Activated CD4-positive, alpha-beta T cell treated with anti-CD3 and anti-CD28 coated beads, Interleukin-10, Interleukin-2, amounts not matched to agents 100 ng/mL and 50 ng/mL, durations not matched to agents 16 hours and 8 hours (primary cell): Measurements from ENCODE around the gene YIF1A.
"Not testable (repeated sequence)": the region's sequence is repeated elsewhere in the genome, so short reads cannot be mapped to it uniquely, and the experiment has no call there.

ENCODE experiments used
- DNase-seq: peaks from one replicate; pipeline ENCODE4 v3.0.0-alpha.2; 2020

The YIF1A gene

DNA sequence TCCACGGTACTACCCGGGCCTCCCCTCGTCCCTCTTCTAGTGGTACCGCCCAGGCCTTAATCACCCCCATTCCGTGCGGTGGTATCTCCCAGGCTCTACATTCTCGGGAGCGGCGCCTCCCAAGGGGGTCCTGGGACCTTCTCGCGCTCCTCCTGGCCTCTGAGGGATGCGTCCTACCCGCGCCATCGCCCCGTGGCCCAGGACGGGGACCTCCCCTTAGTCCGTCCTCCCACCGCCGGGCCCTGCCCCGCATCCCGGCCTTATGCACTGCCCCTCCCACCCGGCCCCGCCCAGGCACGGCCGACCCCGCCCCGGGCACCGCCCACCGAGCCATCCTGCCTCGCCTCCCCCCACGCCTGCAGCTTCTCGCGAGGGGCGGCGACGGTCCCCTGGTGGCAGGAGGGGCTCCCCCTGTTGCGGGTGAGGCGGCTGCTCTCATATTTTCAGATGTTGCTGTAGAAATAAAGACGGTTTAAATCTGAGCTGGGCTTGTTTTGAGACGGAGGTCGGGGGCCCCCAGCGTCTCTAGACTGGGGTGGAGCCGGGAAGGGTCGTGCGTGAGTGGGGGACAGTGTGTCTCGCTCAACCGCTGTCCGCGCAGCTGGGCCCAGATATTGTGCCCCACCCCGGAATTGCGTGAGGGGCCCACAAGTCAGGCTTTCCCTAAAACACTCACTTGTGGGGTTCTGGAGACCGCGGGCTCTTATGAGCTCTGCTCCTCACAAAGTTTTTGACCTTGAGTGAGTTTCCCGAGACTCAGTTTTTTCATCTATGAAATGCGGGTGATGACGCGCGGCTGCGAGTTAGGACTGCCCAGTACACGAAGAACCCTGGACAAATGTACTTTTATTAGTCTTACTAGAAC is 21.3 kb downstream of the YIF1A start:
- DNase-seq, result peak; percentile 91

DNA sequence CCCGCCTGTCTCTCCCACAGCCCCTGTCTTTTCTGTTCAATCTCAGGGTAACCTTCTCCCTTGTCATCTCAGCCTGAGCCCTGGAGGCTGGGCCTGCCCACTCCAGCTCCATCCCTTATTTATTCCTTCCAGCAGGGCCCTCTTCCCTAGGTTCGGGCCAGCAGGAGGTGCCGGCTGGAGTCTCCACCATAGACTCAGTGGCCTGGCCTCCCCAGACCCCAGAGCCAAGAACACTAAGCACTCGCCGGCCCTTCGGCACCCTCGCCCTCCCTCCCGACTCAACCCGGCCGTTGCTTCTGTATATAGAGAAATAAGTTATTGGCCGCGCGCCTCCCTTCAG is 21.9 kb downstream of the YIF1A start:
- DNase-seq, result no peak

- no peak for DNase-seq
These were observed 22.4 kb downstream of the YIF1A start for GRCh38 chr11:66266378-66267038.

DNA sequence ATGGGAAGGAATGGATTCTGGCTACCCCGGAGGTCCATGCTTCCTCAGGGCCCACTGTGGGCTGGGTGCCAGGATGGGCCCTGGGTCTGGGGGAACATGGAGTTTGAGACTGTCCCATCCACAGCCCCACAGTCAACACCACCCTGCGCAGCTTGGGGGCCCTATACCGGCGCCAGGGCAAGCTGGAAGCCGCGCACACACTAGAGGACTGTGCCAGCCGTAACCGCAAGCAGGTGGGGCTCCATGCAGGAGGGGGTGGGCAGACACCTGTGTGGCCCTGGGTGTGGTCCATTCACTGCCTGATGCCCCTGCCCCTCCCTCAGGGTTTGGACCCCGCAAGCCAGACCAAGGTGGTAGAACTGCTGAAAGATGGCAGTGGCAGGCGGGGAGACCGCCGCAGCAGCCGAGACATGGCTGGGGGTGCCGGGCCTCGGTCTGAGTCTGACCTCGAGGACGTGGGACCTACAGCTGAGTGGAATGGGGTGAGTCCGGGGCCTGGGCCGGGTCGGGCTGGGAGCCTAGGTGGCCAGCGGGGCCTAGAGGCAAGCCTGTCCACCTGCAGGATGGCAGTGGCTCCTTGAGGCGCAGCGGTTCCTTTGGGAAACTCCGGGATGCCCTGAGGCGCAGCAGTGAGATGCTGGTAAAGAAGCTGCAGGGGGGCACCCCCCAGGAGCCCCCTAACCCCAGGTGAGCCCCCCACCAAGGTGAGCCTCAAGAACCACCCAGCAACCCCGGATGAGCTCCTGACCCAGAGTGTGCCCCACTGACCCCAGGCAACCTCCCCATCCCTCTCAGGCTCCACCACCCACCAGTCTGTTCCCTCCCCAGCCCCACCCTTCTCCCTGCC is 23.2 kb downstream of the YIF1A start:
- no peak for DNase-seq

DNA sequence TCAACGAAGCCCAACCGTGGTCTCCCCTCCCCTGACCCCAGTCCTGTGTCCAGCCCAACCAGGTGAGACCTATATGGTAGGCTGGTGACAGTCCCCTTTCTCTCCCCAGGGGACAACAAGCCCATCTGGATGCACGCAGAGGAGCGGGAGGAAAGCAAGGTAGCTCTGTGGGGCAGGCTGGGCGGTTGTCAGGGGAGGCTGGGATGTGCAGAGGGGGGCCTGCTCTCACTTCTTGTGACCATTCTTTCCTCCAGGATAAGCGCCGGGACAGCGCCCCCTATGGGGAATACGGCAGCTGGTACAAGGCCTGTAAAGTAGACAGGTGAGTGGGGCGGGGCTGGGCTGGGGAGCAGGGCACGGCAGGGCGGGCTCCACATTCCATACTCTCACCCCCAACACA is 24.0 kb downstream of the YIF1A start:
- DNase-seq, result peak; percentile 55

- DNase-seq, result no peak
These were observed 24.6 kb downstream of the YIF1A start for GRCh38 chr11:66264383-66264782.

DNA sequence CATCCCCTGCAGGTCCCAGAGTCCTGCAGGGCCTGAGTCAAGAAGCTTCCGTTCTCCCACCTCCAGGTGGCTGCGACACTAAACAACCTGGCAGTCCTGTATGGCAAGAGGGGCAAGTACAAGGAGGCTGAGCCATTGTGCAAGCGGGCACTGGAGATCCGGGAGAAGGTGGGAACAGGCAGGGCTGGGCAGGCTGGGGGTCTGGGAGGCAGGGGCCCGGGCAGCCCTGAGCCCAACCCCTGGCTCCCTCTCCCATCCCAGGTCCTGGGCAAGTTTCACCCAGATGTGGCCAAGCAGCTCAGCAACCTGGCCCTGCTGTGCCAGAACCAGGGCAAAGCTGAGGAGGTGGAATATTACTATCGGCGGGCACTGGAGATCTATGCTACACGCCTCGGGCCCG is 25.2 kb downstream of the YIF1A start:
- DNase-seq, result no peak

GRCh38 chr11:66263231-66263630 is 25.7 kb downstream of the YIF1A start:
- DNase-seq, result no peak

GRCh38 chr11:66262696-66263095 is 26.2 kb downstream of the YIF1A start:
- DNase-seq, result no peak

DNA sequence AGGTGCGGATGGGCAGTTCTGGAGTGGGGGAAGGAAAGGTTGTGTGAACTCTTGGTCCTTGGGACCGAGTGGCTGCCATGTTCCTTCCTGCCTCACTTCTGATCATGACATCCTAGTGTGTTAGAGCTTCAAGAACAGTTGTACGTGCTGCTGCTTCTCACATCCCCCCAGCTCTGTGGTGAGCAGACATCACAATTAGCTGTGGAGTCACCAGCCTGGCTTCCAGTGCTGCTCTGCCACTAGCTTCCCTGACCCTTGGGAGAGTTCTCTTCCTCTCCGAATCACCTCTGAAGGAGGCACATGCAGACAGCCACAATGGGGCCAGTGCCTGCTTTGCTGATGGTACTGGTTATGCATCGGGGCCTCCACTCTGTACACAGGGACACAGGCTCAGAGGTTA is 26.8 kb downstream of the YIF1A start:
- DNase-seq, result no peak

DNA sequence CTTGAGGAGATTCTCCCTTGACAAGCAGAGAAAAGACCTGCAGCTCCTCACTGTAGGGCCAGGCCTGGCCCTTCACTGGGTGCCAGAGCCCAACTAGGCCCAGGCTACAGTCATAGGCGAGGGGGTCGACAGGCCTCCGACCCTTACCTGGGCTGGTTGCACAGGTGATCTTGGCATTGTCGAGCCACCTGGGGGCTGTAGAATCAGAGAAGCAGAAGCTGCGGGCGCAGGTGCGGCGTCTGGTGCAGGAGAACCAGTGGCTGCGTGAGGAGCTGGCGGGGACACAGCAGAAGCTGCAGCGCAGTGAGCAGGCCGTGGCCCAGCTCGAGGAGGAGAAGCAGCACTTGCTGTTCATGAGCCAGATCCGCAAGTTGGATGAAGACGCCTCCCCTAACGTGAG is 27.4 kb downstream of the YIF1A start:
- no peak for DNase-seq

- DNase-seq, result no peak
These were observed 29.0 kb downstream of the YIF1A start for GRCh38 chr11:66259956-66260355.

DNA sequence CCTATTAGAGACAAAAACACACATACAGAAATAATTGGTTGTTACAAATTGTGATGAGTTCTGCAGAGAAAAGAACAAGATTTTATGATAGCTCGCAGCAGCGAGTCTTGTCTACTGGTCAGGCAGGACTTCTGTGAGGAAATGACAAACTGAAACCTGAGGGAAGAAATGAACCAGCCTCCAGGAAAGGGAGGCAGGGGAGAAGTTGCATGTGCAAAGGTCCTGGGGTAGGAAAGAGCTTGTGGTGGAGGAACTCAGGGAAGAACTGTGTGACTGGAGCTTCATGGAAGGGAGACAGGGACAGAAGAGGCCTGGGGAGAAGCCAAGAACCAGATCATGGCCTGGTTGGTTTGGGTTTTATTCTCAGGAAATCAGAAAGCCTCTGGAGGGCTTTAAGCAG is 29.7 kb downstream of the YIF1A start:
- no peak for DNase-seq

GRCh38 chr11:66258473-66258893 is 30.5 kb downstream of the YIF1A start:
- no peak for DNase-seq

GRCh38 chr11:66253081-66253480 is 35.9 kb downstream of the YIF1A start:
- not testable (repeated sequence) for DNase-seq

- DNase-seq, result no peak
These were observed 37.1 kb downstream of the YIF1A start for GRCh38 chr11:66251809-66252208.

DNA sequence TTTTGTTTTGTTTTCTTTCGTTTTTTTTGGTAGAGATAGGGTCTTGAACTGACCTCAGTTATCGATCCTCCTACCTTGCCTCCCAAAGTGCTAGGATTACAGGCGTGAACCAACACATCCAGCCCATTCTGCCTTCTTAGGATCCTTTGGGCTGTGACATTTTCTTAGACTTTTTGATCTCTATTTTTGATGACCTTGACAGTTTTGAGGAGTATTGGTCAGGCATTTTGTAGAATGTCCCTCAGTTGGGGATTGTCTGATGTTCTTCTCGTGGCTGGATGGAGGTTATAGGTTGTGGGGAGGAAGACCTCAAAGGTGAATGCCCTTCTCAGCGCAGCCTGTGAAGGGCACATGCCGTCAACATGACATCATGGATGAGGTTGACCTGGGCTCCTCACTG is 40.0 kb downstream of the YIF1A start:
- no peak for DNase-seq

GRCh38 chr11:66247801-66248200 is 41.1 kb downstream of the YIF1A start:
- DNase-seq, result no peak

DNA sequence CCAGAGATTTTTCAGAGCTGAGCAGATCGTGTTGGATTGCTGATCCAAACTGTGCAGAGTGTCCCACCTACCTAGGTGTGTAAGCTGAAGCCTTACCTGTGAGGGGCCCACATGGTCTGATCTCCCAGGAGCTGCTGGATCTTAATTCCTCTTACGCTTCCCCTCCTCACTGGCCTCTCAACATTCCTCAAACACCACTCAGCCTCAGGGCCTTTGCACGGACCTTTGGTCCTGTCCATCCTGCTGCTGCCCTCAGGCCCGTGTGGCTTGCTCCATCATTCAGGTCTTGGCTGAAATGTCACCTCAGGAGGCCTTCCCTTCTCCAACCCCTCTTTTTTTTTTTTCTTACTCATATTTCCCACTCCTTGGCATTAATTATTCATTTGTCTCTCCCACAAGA is 41.6 kb downstream of the YIF1A start:
- no peak for DNase-seq

- DNase-seq, result no peak
These were observed 45.0 kb downstream of the YIF1A start for GRCh38 chr11:66243782-66244535.

GRCh38 chr11:66242095-66242765 is 46.7 kb downstream of the YIF1A start:
- DNase-seq, result no peak

DNA sequence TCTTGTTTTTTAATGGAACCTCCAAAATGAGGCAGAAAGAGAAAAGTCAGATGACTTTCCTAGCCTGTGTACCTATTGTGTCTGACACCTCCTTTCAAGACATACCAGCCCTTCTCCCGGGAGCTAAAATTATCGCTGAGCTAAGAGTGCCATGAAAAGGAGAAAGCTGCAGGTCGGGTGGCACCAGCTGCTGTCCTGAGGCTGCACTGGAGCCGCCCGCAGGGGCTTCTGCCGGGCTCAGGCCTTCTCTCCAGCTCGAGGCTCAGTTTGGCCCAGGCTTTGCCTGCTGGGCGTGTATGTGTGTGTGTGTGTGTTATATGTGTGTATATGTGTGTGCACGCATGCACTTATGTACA is 48.2 kb downstream of the YIF1A start:
- no peak for DNase-seq
